GM23338 (cell line): Measurements from ENCODE around the gene PIAS4. TPM values are rescaled to one million over a fixed set of nuclear protein-coding genes. Genes with fewer than 3 reads are reported as not detected.

Experiments used
- ATAC-seq: fragments of 200-7000 bp; cut with Tn5 transposase; 3 replicates; pipeline ENCODE4 v1.9.1; 2020
- DNase-seq: peaks from one replicate; pipeline ENCODE4 v3.0.0-alpha.2; 2015; ENCODE audit warnings: low spot score
- H2AFZ ChIP-seq: fragments of 200-600 bp; sonication (generic); 2 replicates; pipeline ENCODE4 v1.8.0; 2016; ENCODE audit warnings: antibody characterized with exemption, mild to moderate bottlenecking, moderate library complexity
- H3F3A ChIP-seq: fragments of 200-600 bp; sonication (generic); replicated peaks from 2 replicates; pipeline ENCODE4 v1.8.0; 2017; ENCODE audit warnings: antibody characterized with exemption, mixed run types, low read depth
- H3K27ac ChIP-seq: fragments of 200-600 bp; sonication (generic); 2 replicates; pipeline ENCODE4 v1.6.1; 2016; ENCODE audit warnings: low read depth
- H3K27me3 ChIP-seq: fragments of 200-600 bp; sonication (generic); 2 replicates; pipeline ENCODE4 v1.8.0; 2016; ENCODE audit warnings: mild to moderate bottlenecking, mixed run types, moderate library complexity; ENCODE audit not compliant: insufficient read depth
- H3K36me3 ChIP-seq: fragments of 200-600 bp; sonication (generic); 2 replicates; pipeline ENCODE4 v1.8.0; 2016; ENCODE audit warnings: mild to moderate bottlenecking; ENCODE audit not compliant: insufficient read depth
- H3K4me1 ChIP-seq: fragments of 200-600 bp; sonication (generic); 2 replicates; pipeline ENCODE4 v1.8.0; 2016; ENCODE audit warnings: mild to moderate bottlenecking, moderate library complexity; ENCODE audit not compliant: insufficient read depth
- H3K4me2 ChIP-seq: fragments of 200-600 bp; sonication (generic); 2 replicates; pipeline ENCODE4 v1.7.1; 2017; ENCODE audit warnings: mixed run types
- H3K4me3 ChIP-seq: fragments of 200-600 bp; sonication (generic); 2 replicates; pipeline ENCODE4 v1.6.1; 2016; ENCODE audit warnings: mixed run types
- H3K79me2 ChIP-seq: fragments of 200-600 bp; sonication (generic); replicated peaks from 2 replicates; pipeline ENCODE4 v1.8.0; 2017; ENCODE audit warnings: mild to moderate bottlenecking; ENCODE audit not compliant: insufficient read depth
- H3K9me2 ChIP-seq: fragments of 200-600 bp; sonication (generic); 2 replicates; pipeline ENCODE4 v1.8.0; 2017; ENCODE audit not compliant: insufficient read depth
- H4K20me1 ChIP-seq: fragments of 200-600 bp; sonication (generic); replicated peaks from 2 replicates; pipeline ENCODE4 v1.8.0; 2017; ENCODE audit warnings: mild to moderate bottlenecking; ENCODE audit not compliant: insufficient read depth
- H3K27ac Mint-ChIP-seq: 2 replicates; pipeline ENCODE4 v1.8.0; 2020; ENCODE audit warnings: inconsistent platforms, mild to moderate bottlenecking, moderate library complexity, mixed read lengths
- H3K27me3 Mint-ChIP-seq: 3 replicates; pipeline ENCODE4 v1.8.0; 2022; ENCODE audit warnings: low read depth, mild to moderate bottlenecking, moderate library complexity, mixed read lengths, inconsistent platforms; ENCODE audit not compliant: insufficient read depth, poor library complexity
- H3K36me3 Mint-ChIP-seq: 3 replicates; pipeline ENCODE4 v1.8.0; 2021; ENCODE audit warnings: low read depth, mild to moderate bottlenecking, inconsistent platforms, moderate library complexity, mixed read lengths
- H3K4me1 Mint-ChIP-seq: 3 replicates; pipeline ENCODE4 v1.8.0; 2020; ENCODE audit warnings: mild to moderate bottlenecking, inconsistent platforms, mixed read lengths
- H3K4me3 Mint-ChIP-seq: 3 replicates; pipeline ENCODE4 v1.8.0; 2021; ENCODE audit warnings: moderate library complexity, mild to moderate bottlenecking, inconsistent platforms, mixed read lengths
- H3K9me3 Mint-ChIP-seq: 3 replicates; pipeline ENCODE4 v1.8.0; 2020; ENCODE audit warnings: moderate library complexity, mild to moderate bottlenecking, inconsistent platforms, mixed read lengths
- EZH2phosphoT487 ChIP-seq: fragments of 200-600 bp; sonication (generic); IDR thresholded peaks from one replicate; pipeline ENCODE4 v1.8.1; 2018; ENCODE audit warnings: antibody characterized with exemption; ENCODE audit not compliant: unreplicated experiment
- JUNB ChIP-seq: IDR thresholded peaks from one replicate; pipeline ENCODE4 v1.6.1; 2016; ENCODE audit warnings: antibody characterized with exemption; ENCODE audit not compliant: unreplicated experiment
- NANOG ChIP-seq: IDR thresholded peaks from 2 replicates; pipeline ENCODE4 v1.6.1; 2016; ENCODE audit warnings: antibody characterized with exemption, borderline replicate concordance
- POLR2AphosphoS5 ChIP-seq: IDR thresholded peaks from 2 replicates; pipeline ENCODE4 v1.6.1; 2016; ENCODE audit warnings: antibody characterized with exemption, low read depth
- STAT1 ChIP-seq: IDR thresholded peaks from one replicate; pipeline ENCODE4 v1.6.1; 2016; ENCODE audit warnings: antibody characterized with exemption; ENCODE audit not compliant: unreplicated experiment
- ZNF114 ChIP-seq: fragments of 250-450 bp; sonication (Bioruptor Pico); IDR thresholded peaks from 2 replicates; pipeline ENCODE4 v1.5.0; 2020; ENCODE audit warnings: mild to moderate bottlenecking, moderate library complexity
- polyA plus RNA-seq: library from polyadenylated mRNA; unstranded; fragments of >200 nt; fragmentation: Nextera tagmentation; extraction: Ambion mirVana; gene quantifications from 2 replicates; pipeline ENCODE4 v1.2.1, GENCODE V29; 2016
- total RNA-seq: library from RNA; depleted of rRNA; stranded (reverse); fragments of >200 nt; shearing (Covaris generic); gene quantifications from 2 replicates; pipeline ENCODE4 v1.2.3, GENCODE V29; 2014
- TF ChIP-seq, protein P1 (sequence below), 2 experiments: fragments of 200-600 bp in 1 of 2; sonication (generic) in 1 of 2; conservative IDR thresholded peaks; 2 replicates each; pipeline versions ENCODE4 v1.5.1 to v1.6.1; 2016 to 2017; ENCODE audit warnings: antibody characterized with exemption in 2 of 2, low read depth in 2 of 2, mild to moderate bottlenecking in 2 of 2, moderate library complexity in 1 of 2
- TF ChIP-seq, protein P2 (sequence below): fragments of 250-450 bp; sonication (Bioruptor Pico); IDR thresholded peaks from 2 replicates; pipeline ENCODE4 v1.5.0; 2020; ENCODE audit warnings: mild to moderate bottlenecking, moderate library complexity
- TF ChIP-seq, protein P3 (sequence below): IDR thresholded peaks from one replicate; pipeline ENCODE4 v1.6.1; 2018; ENCODE audit warnings: antibody characterized with exemption; ENCODE audit not compliant: unreplicated experiment

PIAS4 gene
- total and polyA plus RNA-seq, 2 experiments from 2014 or later, result 17.0 to 48.4 TPM

DNA sequence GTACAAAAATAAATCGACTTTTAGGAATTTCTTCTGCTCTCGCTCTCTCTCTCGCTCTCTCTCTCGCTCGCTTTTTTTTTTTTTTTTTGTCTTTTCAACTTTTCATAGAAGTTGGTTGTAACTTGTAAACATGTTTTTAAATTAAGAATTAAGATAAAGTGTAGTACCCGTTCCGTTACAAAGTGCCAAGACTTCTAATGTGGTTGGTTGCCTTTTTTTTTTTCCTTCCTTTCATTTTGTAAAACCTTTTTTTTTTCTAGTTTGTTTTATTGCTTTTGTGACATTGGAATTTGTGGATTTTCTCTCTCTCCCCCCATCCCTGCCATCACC lies 38.8 kb downstream of the PIAS4 start:
- Mint-ChIP-seq H3K4me3 (no peak overlapping the region), H3K27me3 (peaks cover 12% of the 10 kb centered on the region), H3K4me1 (peaks cover 9% of the 10 kb centered on the region), H3K36me3 (peaks cover 25% of the 10 kb centered on the region), H3K27ac (no peak overlapping the region), H3K9me3 (no peaks in the 10 kb centered on the region; the same call in 2 of the 3 replicates)
- Histone ChIP-seq H3K4me3 (no peak overlapping the region), H3K27me3 (no peaks in the 10 kb centered on the region), H3K27ac (no peak overlapping the region), H3K4me1 (peaks cover 14% of the 10 kb centered on the region), H3K36me3 (no peaks in the 10 kb centered on the region), H2AFZ (no peak overlapping the region), H3K4me2 (no peak overlapping the region), H3F3A (peaks cover 15% of the 10 kb centered on the region; the same call in 1 of the 2 replicates), H3K79me2 (peaks cover 20% of the 10 kb centered on the region), H3K9me2 (no peaks in the 10 kb centered on the region), H4K20me1 (peaks cover 28% of the 10 kb centered on the region)
- no peak for DNase-seq
- ATAC-seq, result no peak
- TF ChIP-seq EZH2phosphoT487, result no peak
- no peak for TF ChIP-seq JUNB
- TF ChIP-seq POLR2AphosphoS5, result no peak

DNA sequence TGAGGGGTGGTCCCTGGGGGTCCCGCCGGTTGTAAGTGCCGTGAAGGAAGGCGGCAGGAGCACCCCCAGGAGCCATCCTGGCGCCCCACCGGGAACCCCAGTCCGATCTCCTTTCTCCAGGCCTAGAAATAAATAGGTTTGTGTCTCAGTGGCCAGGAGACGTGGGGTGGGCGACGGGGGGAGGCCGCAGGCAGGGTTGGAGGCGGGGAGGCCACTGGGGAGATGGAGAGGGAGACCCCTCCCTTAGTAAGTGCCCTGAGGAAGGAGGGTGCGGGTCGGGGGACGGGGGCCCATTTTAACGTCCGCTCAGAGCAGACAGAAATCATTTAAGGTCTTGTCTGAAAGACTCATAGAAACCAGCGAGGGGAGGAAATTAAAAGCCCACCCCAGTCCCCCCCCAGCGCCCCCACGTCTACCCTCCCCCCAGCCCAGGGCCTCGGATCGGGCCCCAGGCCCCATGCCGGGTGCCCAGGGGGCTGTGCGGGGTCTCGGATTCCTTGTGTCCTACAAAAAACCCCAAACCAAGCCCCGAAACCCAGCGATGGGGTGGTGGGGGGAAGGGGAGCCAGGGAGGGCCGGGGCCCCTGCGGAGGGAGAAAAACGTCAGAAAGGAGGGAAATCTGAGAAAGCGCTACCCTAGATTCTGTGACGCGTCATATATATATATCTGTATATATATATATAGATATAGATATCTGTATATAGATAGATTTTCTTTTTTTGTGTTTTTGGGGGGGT lies 39.6 kb downstream of the PIAS4 start:
- H3K4me1 ChIP-seq, result peaks cover 14% of the 10 kb centered on the region
- H3K27ac ChIP-seq, result no peak overlapping the region
- no peak for TF ChIP-seq ZNF114 (CRISPR knock-in tag)
- TF ChIP-seq EZH2phosphoT487, result no peak
- TF ChIP-seq STAT1, result no peak
- TF ChIP-seq, protein P1, sequence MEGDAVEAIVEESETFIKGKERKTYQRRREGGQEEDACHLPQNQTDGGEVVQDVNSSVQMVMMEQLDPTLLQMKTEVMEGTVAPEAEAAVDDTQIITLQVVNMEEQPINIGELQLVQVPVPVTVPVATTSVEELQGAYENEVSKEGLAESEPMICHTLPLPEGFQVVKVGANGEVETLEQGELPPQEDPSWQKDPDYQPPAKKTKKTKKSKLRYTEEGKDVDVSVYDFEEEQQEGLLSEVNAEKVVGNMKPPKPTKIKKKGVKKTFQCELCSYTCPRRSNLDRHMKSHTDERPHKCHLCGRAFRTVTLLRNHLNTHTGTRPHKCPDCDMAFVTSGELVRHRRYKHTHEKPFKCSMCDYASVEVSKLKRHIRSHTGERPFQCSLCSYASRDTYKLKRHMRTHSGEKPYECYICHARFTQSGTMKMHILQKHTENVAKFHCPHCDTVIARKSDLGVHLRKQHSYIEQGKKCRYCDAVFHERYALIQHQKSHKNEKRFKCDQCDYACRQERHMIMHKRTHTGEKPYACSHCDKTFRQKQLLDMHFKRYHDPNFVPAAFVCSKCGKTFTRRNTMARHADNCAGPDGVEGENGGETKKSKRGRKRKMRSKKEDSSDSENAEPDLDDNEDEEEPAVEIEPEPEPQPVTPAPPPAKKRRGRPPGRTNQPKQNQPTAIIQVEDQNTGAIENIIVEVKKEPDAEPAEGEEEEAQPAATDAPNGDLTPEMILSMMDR (conservative IDR thresholded peaks at IDR 0.05; ENCODE audit: low read depth in 2 of 2), result no peak
- TF ChIP-seq, protein P2, sequence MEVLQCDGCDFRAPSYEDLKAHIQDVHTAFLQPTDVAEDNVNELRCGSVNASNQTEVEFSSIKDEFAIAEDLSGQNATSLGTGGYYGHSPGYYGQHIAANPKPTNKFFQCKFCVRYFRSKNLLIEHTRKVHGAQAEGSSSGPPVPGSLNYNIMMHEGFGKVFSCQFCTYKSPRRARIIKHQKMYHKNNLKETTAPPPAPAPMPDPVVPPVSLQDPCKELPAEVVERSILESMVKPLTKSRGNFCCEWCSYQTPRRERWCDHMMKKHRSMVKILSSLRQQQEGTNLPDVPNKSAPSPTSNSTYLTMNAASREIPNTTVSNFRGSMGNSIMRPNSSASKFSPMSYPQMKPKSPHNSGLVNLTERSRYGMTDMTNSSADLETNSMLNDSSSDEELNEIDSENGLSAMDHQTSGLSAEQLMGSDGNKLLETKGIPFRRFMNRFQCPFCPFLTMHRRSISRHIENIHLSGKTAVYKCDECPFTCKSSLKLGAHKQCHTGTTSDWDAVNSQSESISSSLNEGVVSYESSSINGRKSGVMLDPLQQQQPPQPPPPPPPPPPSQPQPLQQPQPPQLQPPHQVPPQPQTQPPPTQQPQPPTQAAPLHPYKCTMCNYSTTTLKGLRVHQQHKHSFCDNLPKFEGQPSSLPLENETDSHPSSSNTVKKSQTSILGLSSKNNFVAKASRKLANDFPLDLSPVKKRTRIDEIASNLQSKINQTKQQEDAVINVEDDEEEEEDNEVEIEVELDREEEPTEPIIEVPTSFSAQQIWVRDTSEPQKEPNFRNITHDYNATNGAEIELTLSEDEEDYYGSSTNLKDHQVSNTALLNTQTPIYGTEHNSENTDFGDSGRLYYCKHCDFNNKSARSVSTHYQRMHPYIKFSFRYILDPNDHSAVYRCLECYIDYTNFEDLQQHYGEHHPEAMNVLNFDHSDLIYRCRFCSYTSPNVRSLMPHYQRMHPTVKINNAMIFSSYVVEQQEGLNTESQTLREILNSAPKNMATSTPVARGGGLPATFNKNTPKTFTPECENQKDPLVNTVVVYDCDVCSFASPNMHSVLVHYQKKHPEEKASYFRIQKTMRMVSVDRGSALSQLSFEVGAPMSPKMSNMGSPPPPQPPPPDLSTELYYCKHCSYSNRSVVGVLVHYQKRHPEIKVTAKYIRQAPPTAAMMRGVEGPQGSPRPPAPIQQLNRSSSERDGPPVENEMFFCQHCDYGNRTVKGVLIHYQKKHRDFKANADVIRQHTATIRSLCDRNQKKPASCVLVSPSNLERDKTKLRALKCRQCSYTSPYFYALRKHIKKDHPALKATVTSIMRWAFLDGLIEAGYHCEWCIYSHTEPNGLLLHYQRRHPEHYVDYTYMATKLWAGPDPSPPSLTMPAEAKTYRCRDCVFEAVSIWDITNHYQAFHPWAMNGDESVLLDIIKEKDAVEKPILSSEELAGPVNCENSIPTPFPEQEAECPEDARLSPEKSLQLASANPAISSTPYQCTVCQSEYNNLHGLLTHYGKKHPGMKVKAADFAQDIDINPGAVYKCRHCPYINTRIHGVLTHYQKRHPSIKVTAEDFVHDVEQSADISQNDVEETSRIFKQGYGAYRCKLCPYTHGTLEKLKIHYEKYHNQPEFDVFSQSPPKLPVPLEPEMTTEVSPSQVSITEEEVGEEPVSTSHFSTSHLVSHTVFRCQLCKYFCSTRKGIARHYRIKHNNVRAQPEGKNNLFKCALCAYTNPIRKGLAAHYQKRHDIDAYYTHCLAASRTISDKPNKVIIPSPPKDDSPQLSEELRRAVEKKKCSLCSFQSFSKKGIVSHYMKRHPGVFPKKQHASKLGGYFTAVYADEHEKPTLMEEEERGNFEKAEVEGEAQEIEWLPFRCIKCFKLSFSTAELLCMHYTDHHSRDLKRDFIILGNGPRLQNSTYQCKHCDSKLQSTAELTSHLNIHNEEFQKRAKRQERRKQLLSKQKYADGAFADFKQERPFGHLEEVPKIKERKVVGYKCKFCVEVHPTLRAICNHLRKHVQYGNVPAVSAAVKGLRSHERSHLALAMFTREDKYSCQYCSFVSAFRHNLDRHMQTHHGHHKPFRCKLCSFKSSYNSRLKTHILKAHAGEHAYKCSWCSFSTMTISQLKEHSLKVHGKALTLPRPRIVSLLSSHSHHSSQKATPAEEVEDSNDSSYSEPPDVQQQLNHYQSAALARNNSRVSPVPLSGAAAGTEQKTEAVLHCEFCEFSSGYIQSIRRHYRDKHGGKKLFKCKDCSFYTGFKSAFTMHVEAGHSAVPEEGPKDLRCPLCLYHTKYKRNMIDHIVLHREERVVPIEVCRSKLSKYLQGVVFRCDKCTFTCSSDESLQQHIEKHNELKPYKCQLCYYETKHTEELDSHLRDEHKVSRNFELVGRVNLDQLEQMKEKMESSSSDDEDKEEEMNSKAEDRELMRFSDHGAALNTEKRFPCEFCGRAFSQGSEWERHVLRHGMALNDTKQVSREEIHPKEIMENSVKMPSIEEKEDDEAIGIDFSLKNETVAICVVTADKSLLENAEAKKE, result no peak
- TF ChIP-seq, protein P3, sequence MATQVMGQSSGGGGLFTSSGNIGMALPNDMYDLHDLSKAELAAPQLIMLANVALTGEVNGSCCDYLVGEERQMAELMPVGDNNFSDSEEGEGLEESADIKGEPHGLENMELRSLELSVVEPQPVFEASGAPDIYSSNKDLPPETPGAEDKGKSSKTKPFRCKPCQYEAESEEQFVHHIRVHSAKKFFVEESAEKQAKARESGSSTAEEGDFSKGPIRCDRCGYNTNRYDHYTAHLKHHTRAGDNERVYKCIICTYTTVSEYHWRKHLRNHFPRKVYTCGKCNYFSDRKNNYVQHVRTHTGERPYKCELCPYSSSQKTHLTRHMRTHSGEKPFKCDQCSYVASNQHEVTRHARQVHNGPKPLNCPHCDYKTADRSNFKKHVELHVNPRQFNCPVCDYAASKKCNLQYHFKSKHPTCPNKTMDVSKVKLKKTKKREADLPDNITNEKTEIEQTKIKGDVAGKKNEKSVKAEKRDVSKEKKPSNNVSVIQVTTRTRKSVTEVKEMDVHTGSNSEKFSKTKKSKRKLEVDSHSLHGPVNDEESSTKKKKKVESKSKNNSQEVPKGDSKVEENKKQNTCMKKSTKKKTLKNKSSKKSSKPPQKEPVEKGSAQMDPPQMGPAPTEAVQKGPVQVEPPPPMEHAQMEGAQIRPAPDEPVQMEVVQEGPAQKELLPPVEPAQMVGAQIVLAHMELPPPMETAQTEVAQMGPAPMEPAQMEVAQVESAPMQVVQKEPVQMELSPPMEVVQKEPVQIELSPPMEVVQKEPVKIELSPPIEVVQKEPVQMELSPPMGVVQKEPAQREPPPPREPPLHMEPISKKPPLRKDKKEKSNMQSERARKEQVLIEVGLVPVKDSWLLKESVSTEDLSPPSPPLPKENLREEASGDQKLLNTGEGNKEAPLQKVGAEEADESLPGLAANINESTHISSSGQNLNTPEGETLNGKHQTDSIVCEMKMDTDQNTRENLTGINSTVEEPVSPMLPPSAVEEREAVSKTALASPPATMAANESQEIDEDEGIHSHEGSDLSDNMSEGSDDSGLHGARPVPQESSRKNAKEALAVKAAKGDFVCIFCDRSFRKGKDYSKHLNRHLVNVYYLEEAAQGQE, result no peak
- no peak for TF ChIP-seq NANOG
- Mint-ChIP-seq H3K9me3 (no peaks in the 10 kb centered on the region; the same call in 2 of the 3 replicates), H3K36me3 (peaks cover 27% of the 10 kb centered on the region), H3K27ac (no peak overlapping the region), H3K4me3 (no peak overlapping the region), H3K27me3 (peaks cover 7% of the 10 kb centered on the region), H3K4me1 (peaks cover 9% of the 10 kb centered on the region)
- peaks cover 13% of the 10 kb centered on the region; the same call in 1 of the 2 replicates for H3F3A ChIP-seq
- H3K36me3 ChIP-seq, result no peaks in the 10 kb centered on the region
- ATAC-seq (no peak), DNase-seq (no peak)
- peaks cover 33% of the 10 kb centered on the region for H4K20me1 ChIP-seq
- no peak overlapping the region for H3K4me3 ChIP-seq
- H3K79me2 ChIP-seq, result peaks cover 28% of the 10 kb centered on the region
- no peak overlapping the region for H2AFZ ChIP-seq
- no peaks in the 10 kb centered on the region for H3K9me2 ChIP-seq
- no peaks in the 10 kb centered on the region for H3K27me3 ChIP-seq
- H3K4me2 ChIP-seq, result no peak overlapping the region
